HL-60 (cell line): ENCODE results near the gene MAS1L.

ENCODE experiments used
- CTCF ChIP-seq: IDR thresholded peaks from one replicate; pipeline ENCODE4 v1.5.1; 2011; ENCODE audit warnings: low read length, control low read depth, inconsistent platforms; ENCODE audit not compliant: insufficient read depth
- GABPA ChIP-seq: IDR thresholded peaks from 2 replicates; pipeline ENCODE4 v1.6.1; 2012; ENCODE audit warnings: low read depth
- POLR2AphosphoS5 ChIP-seq: IDR thresholded peaks from 2 replicates; pipeline ENCODE4 v1.6.1; 2012; ENCODE audit warnings: low read depth
- REST ChIP-seq: IDR thresholded peaks from 2 replicates; pipeline ENCODE4 v1.6.1; 2012; ENCODE audit warnings: low read depth; ENCODE audit not compliant: insufficient replicate concordance

GRCh38 chr6:29528988-29529560, 41.3 kb upstream of the MAS1L start:
- no peak for TF ChIP-seq POLR2AphosphoS5
- no peak for TF ChIP-seq CTCF
- no peak for TF ChIP-seq REST
- no peak for TF ChIP-seq GABPA
